BE2C (cell line): ENCODE measurements around the gene STX2.

ENCODE experiments used
- DNase-seq: peaks from one replicate; pipeline ENCODE4 v3.0.0-alpha.2; 2020
- H3K27me3 ChIP-seq: fragments of 250-450 bp; sonication (Bioruptor Pico); 2 replicates; pipeline ENCODE4 v1.5.1; 2020; ENCODE audit warnings: mild to moderate bottlenecking
- H3K36me3 ChIP-seq: fragments of 250-450 bp; sonication (Bioruptor Pico); 2 replicates; pipeline ENCODE4 v1.5.1; 2020; ENCODE audit warnings: mild to moderate bottlenecking
- H3K4me1 ChIP-seq: fragments of 250-450 bp; sonication (Bioruptor Pico); 2 replicates; pipeline ENCODE4 v1.5.1; 2020
- H3K4me3 ChIP-seq: 2 replicates; pipeline ENCODE4 v1.5.1; 2011; ENCODE audit warnings: low read depth, low read length
- H3K9me3 ChIP-seq: fragments of 250-450 bp; sonication (Bioruptor Pico); 2 replicates; pipeline ENCODE4 v1.5.1; 2020
- TF ChIP-seq, protein P1 (sequence below): IDR thresholded peaks from 2 replicates; pipeline ENCODE4 v1.5.1; 2012; ENCODE audit warnings: mild to moderate bottlenecking, low read depth, low read length

STX2 gene

DNA sequence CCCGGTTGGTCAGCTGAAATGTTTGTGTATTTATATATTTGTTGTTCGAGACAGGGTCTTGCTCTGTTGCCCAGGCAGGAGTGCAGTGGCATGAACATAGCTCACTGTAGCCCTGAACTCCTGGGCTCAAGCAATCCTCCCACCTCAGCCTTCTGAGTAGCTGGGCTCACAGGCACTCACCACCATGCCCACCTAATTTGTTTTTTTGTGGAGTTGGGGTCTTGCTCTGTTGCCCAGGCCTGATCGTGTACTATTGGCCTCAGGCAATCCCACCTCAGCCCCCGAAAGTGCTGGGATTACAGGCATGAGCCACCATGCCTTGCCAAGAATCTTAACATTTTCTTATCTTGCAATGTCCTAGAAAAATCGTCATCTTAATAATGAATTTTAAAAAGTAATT lies 36.1 kb upstream of the STX2 start:
- TF ChIP-seq, protein P1, sequence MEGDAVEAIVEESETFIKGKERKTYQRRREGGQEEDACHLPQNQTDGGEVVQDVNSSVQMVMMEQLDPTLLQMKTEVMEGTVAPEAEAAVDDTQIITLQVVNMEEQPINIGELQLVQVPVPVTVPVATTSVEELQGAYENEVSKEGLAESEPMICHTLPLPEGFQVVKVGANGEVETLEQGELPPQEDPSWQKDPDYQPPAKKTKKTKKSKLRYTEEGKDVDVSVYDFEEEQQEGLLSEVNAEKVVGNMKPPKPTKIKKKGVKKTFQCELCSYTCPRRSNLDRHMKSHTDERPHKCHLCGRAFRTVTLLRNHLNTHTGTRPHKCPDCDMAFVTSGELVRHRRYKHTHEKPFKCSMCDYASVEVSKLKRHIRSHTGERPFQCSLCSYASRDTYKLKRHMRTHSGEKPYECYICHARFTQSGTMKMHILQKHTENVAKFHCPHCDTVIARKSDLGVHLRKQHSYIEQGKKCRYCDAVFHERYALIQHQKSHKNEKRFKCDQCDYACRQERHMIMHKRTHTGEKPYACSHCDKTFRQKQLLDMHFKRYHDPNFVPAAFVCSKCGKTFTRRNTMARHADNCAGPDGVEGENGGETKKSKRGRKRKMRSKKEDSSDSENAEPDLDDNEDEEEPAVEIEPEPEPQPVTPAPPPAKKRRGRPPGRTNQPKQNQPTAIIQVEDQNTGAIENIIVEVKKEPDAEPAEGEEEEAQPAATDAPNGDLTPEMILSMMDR = no peak
- H3K36me3 ChIP-seq = peaks cover 59% of the 10 kb centered on the region
- peaks cover 2% of the 10 kb centered on the region; the same call in 1 of the 2 replicates for H3K9me3 ChIP-seq
- no peak for DNase-seq
- H3K4me3 ChIP-seq = no peak overlapping the region
- H3K4me1 ChIP-seq = peaks cover 14% of the 10 kb centered on the region
- no peaks in the 10 kb centered on the region; the same call in 1 of the 2 replicates for H3K27me3 ChIP-seq

DNA sequence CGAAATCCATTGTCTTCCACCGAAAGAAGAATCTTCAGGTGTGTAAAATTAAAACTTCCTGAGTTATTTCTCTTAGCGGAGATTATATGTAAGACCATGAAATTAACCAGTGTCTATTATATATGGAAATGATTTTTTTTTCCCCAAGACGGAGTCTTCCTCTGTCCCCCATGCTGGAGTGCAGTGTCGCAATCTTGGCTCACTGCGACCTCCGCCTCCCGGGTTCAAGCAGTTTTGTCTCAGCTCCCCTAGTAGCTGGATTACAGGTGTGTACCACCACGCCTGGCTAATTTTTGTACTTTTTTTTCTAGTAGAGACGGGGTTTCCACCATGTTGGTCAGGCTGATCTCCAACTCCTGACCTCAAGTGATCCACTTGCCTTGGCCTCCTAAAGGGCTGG lies 35.6 kb upstream of the STX2 start:
- no peak for DNase-seq
- Histone ChIP-seq H3K36me3 (peaks cover 59% of the 10 kb centered on the region), H3K27me3 (no peaks in the 10 kb centered on the region; the same call in 1 of the 2 replicates), H3K4me3 (peak overlapping the region; percentile 100), H3K4me1 (peaks cover 14% of the 10 kb centered on the region), H3K9me3 (peaks cover 2% of the 10 kb centered on the region; the same call in 1 of the 2 replicates)
- TF ChIP-seq, protein P1 = no peak

DNA sequence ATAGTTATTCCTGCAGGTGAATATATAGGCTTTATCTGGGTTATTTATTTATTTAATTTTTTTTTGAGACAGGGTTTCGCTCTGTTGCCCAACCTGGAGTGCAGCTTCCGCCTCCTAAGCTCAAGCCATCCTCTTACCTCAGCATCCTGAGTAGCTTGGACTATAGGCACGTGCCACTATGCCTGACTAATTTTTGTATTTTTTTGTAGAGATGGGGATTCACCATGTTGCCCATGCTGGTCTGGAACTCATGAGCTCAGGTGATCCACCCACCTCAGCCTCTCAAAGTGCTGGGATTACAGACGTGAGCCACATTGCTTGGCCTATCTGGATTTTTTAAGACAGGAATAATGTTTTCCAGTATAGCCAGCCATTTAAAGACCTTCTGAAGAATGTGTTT lies 34.8 kb upstream of the STX2 start:
- H3K4me3 ChIP-seq = peak overlapping the region; percentile 100
- peaks cover 14% of the 10 kb centered on the region for H3K4me1 ChIP-seq

DNA sequence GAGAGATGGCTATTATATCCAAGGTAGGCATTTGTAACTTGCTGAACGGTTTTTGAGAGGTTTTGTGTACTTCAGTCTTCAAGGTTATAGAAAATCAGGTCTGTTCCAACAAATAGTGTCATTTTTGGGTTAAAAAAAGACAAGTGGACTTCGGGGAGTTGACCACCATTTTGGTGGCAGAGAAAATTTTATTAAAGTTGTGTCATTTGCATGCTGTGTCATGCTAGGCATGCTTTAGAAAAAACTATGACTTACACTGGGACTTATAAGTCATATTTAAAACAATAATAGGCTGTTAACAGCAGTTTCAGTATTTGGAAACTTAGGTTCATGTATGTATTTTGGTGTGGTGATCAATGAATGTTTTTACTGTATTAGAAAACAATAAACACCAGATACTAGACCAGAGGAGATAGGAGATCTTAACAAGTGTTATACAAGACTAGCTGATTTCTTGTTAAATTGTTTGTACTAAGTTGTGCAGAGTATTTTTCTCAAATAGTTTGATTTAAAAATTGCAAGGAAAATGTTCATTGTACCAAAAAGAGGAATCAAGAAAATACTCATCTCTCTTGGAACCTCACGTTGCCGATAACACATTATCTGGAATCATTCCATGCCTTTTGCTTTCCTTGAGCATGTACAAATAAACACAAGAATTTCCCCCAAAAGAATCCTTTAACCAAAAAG lies 34.2 kb upstream of the STX2 start:
- Histone ChIP-seq H3K4me3 (peak overlapping the region; percentile 100), H3K27me3 (no peaks in the 10 kb centered on the region; the same call in 1 of the 2 replicates), H3K9me3 (peaks cover 2% of the 10 kb centered on the region; the same call in 1 of the 2 replicates), H3K4me1 (peaks cover 14% of the 10 kb centered on the region), H3K36me3 (peaks cover 59% of the 10 kb centered on the region)
- TF ChIP-seq, protein P1 = no peak
- no peak for DNase-seq

More for the DNA sequence above, 34.8 kb upstream of the STX2 start:
- DNase-seq = no peak
- Histone ChIP-seq H3K27me3 (no peaks in the 10 kb centered on the region; the same call in 1 of the 2 replicates), H3K36me3 (peaks cover 59% of the 10 kb centered on the region), H3K9me3 (peaks cover 2% of the 10 kb centered on the region; the same call in 1 of the 2 replicates)
- TF ChIP-seq, protein P1 = no peak

DNA sequence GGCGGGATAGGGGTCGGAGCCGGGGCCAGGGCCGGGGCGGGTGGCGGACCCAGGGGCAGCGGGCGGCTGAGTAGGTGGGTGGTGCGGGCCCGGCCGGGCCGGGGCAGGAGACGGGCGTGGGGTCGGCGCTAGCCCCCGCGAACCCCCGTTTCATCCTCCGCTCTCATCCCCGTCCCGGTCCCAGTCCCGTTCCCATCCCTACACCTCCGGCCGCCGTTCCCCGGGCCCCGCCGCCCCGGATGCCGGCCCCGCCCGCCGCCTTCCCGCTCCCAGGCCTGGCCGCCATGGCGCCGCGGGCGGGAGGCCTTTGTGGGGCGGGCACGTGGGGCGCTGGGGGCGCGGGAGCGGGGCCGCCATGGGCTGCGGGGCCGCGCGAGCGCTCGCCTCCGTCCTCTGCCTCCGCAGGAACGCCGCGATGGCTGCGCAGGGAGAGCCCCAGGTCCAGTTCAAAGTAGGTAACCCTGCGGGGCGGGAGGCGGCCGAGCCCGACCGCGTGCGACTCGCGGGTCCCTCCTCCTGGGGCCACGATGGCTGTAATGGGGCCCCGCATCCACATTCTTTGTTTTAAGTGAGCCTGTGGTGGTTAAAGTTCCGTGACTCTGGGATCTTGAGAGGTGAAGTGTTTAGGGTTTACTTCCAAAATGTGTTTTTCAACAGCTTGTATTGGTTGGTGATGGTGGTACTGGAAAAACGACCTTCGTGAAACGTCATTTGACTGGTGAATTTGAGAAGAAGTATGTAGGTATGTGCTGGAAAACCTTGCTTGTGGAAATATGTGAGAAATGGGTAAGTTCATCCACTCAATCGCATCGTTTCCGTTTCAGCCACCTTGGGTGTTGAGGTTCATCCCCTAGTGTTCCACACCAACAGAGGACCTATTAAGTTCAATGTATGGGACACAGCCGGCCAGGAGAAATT lies 33.4 kb upstream of the STX2 start:
- Histone ChIP-seq H3K4me3 (peak overlapping the region; percentile 100), H3K36me3 (peaks cover 55% of the 10 kb centered on the region), H3K4me1 (peaks cover 10% of the 10 kb centered on the region), H3K27me3 (no peaks in the 10 kb centered on the region; the same call in 1 of the 2 replicates), H3K9me3 (peaks cover 2% of the 10 kb centered on the region; the same call in 1 of the 2 replicates)
- DNase-seq = peak; percentile 42
- TF ChIP-seq, protein P1 = no peak
